ENCODE measurements around the gene GPS1. TPM values are rescaled to one million over a fixed set of nuclear protein-coding genes. Genes with fewer than 3 reads are reported as not detected.
A peak's percentile ranks its signal among the peaks of the same experiment; 100 is the strongest.

Gene GPS1
- total RNA-seq, 1 donor from 2014 or later, result 150 TPM

GRCh38 chr17:82022981-82023446, 28.7 kb upstream of the GPS1 start, which contains the start of gene LRRC45:
LRRC45 (plus strand) TSS chr17:82023305; CDS start chr17:82023644, 339 bp downstream.
- TF ChIP-seq CTCF (IDR thresholded peaks at IDR 0.05; ENCODE audit: insufficient read depth, low read length, poor library complexity, severe bottlenecking), result no peak
- Histone ChIP-seq H3K27me3 (ENCODE audit: control insufficient read depth, insufficient read depth, low read length) (no peaks in the 10 kb centered on the region), H3K36me3 (ENCODE audit: control insufficient read depth, insufficient read depth, low read length) (peaks cover 4% of the 10 kb centered on the region), H3K4me3 (ENCODE audit: low read depth, low read length) (peak within 1 kb of the TSS; percentile 73)
- peak; percentile 95 for DNase-seq (ENCODE audit: low read depth)

GRCh38 chr17:82023447-82024241, 28.1 kb upstream of the GPS1 start:
- H3K27me3 ChIP-seq (ENCODE audit: control insufficient read depth, insufficient read depth, low read length), result no peaks in the 10 kb centered on the region
- H3K4me3 ChIP-seq (ENCODE audit: low read depth, low read length), result peak overlapping the region; percentile 60
- peaks cover under 1% of the 10 kb centered on the region for H3K36me3 ChIP-seq (ENCODE audit: control insufficient read depth, insufficient read depth, low read length)
- DNase-seq (ENCODE audit: low read depth), result no peak
- TF ChIP-seq CTCF (IDR thresholded peaks at IDR 0.05; ENCODE audit: insufficient read depth, low read length, poor library complexity, severe bottlenecking), result no peak

GRCh38 chr17:82024859-82025258, 26.8 kb upstream of the GPS1 start:
- no peak overlapping the region for H3K4me3 ChIP-seq (ENCODE audit: low read depth, low read length)
- no peaks in the 10 kb centered on the region for H3K36me3 ChIP-seq (ENCODE audit: control insufficient read depth, insufficient read depth, low read length)
- no peaks in the 10 kb centered on the region for H3K27me3 ChIP-seq (ENCODE audit: control insufficient read depth, insufficient read depth, low read length)
- DNase-seq (ENCODE audit: low read depth), result no peak
- TF ChIP-seq CTCF (IDR thresholded peaks at IDR 0.05; ENCODE audit: insufficient read depth, low read length, poor library complexity, severe bottlenecking), result no peak

- no peak overlapping the region for H3K4me3 ChIP-seq (ENCODE audit: low read depth, low read length)
- no peaks in the 10 kb centered on the region for H3K27me3 ChIP-seq (ENCODE audit: control insufficient read depth, insufficient read depth, low read length)
- H3K36me3 ChIP-seq (ENCODE audit: control insufficient read depth, insufficient read depth, low read length), result no peaks in the 10 kb centered on the region
- no peak for DNase-seq (ENCODE audit: low read depth)
- no peak for TF ChIP-seq CTCF (IDR thresholded peaks at IDR 0.05; ENCODE audit: insufficient read depth, low read length, poor library complexity, severe bottlenecking)
Measured at GRCh38 chr17:82025401-82026107, 26.1 kb upstream of the GPS1 start.

GRCh38 chr17:82028246-82028645, 23.5 kb upstream of the GPS1 start:
- Histone ChIP-seq H3K36me3 (ENCODE audit: control insufficient read depth, insufficient read depth, low read length) (no peaks in the 10 kb centered on the region), H3K27me3 (ENCODE audit: control insufficient read depth, insufficient read depth, low read length) (peaks cover 3% of the 10 kb centered on the region), H3K4me3 (ENCODE audit: low read depth, low read length) (no peak overlapping the region)
- no peak for DNase-seq (ENCODE audit: low read depth)
- TF ChIP-seq CTCF (IDR thresholded peaks at IDR 0.05; ENCODE audit: insufficient read depth, low read length, poor library complexity, severe bottlenecking), result no peak
